H1 (cell line): ENCODE data around the gene MELTF. TPM values are rescaled to one million over a fixed set of nuclear protein-coding genes. Genes with fewer than 3 reads are reported as not detected.

ENCODE experiments used
- RNF2 ChIP-seq: fragments of 200-900, 300-1000 bp; sonication (generic); IDR thresholded peaks from 2 replicates; pipeline ENCODE4 v1.7.1; 2016; ENCODE audit warnings: borderline replicate concordance, low read depth, mild to moderate bottlenecking, antibody characterized with exemption, low read length; ENCODE audit not compliant: poor library complexity, severe bottlenecking; ENCODE audit errors: missing control alignments
- polyA plus RNA-seq, 7 experiments: library from polyadenylated mRNA; depleted of rRNA in 3 of 7; stranded (reverse) in 5 of 7; unstranded in 2 of 7; fragments of >200 nt in 5 of 7; fragments of 200-250 nt in 2 of 7; gene quantifications; 1 replicate in 5 of 7; 2 replicates in 1 of 7; 4 replicates in 1 of 7; pipeline versions ENCODE4 v1.2.1 to v1.2.3, GENCODE V29; 2011 to 2013; ENCODE audit warnings: missing spikeins in 2 of 7, mixed read lengths in 2 of 7
- total RNA-seq: library from RNA; stranded (reverse); fragmentation: NEBNext Ultra II Directional; extraction: Animal tissue kit (Norgen Biotek cat#: 25700); gene quantifications from 2 replicates; pipeline ENCODE4 v1.2.1, GENCODE V29; 2021
- TF ChIP-seq, protein P1 (sequence below): IDR thresholded peaks from 2 replicates; pipeline ENCODE4 v1.6.1; 2011; ENCODE audit warnings: low read length, improper control_type of control experiment

MELTF gene
- total and polyA plus RNA-seq, 2 of the 8 experiments (the other 6 are each of a cell fraction or from before 2014, with no cell fraction given), result 1.7 to 3.5 TPM

DNA sequence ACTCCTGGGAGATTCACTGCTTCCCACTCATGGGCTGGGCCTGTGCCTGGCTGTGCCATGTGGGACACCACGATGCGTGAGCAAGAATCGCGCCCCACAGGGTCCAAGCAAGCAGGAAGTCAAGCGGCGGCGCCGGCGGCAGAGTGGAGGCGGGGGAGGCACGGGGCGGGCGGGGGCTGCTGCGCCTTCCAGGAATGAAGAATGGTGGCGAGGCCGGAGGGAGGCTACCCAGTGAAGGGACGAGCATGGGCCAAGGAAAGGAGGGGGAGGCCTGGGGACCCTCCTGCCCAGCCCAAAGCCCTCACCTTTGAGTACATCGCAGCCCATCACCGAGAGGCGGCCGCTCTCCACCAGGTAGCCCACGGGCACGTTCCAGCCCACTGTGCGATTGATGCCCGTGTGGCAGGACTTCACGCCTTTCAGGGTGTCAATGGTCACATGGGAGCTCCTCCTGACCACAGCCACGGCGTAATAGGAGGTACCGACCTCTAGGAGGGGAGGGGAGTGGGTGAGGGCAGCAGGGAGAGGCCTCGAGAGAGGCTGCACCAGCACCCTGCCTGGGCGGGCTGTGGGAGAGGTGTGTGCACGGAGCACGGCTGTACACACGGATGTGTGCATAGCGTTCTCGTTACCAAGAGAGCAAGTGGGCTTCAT is 5.5 kb downstream of the MELTF start (continued):
- TF ChIP-seq, protein P1, sequence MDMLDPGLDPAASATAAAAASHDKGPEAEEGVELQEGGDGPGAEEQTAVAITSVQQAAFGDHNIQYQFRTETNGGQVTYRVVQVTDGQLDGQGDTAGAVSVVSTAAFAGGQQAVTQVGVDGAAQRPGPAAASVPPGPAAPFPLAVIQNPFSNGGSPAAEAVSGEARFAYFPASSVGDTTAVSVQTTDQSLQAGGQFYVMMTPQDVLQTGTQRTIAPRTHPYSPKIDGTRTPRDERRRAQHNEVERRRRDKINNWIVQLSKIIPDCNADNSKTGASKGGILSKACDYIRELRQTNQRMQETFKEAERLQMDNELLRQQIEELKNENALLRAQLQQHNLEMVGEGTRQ, result peak; percentile 26; the same call in 1 of the 2 replicates
- TF ChIP-seq RNF2, result no peak
